Esophagus (tissue), 2 donors: ENCODE data around the gene TMTC2. TPM values are rescaled to one million over a fixed set of nuclear protein-coding genes. Genes with fewer than 3 reads are reported as not detected.

Source experiments
- H3K27ac ChIP-seq, 2 donors: one replicate each; pipeline ENCODE4 v1.5.1; 2013; ENCODE audit warnings: low read depth in 2 of 2, mild to moderate bottlenecking in 2 of 2, inconsistent platforms in 1 of 2, low read length in 1 of 2, moderate library complexity in 1 of 2
- H3K27me3 ChIP-seq, 2 donors: one replicate each; pipeline ENCODE4 v1.6.1; 2013; ENCODE audit warnings: low read length in 2 of 2, control low read depth in 1 of 2, mild to moderate bottlenecking in 1 of 2; ENCODE audit not compliant: insufficient read depth in 2 of 2, control insufficient read depth in 1 of 2
- H3K36me3 ChIP-seq, 2 donors: one replicate each; pipeline ENCODE4 v1.6.1; 2013; ENCODE audit warnings: low read length in 1 of 2; ENCODE audit not compliant: control insufficient read depth in 2 of 2, insufficient read depth in 2 of 2
- H3K4me1 ChIP-seq, 2 donors: one replicate each; pipeline ENCODE4 v1.6.1; 2013; ENCODE audit warnings: low read length in 1 of 2; ENCODE audit not compliant: control insufficient read depth in 2 of 2, insufficient read depth in 2 of 2
- H3K4me3 ChIP-seq, 2 donors: one replicate each; pipeline ENCODE4 v1.5.1; 2013; ENCODE audit warnings: low read length in 2 of 2, mild to moderate bottlenecking in 2 of 2, low read depth in 1 of 2, moderate library complexity in 1 of 2
- H3K9me3 ChIP-seq, 2 donors: one replicate each; pipeline ENCODE4 v1.6.1; 2013; ENCODE audit warnings: mild to moderate bottlenecking in 2 of 2, low read depth in 1 of 2, low read length in 1 of 2, moderate library complexity in 1 of 2; ENCODE audit not compliant: control insufficient read depth in 2 of 2, insufficient read depth in 1 of 2
- whole genome bisulfite sequencing, 2 donors: extraction: QIAGEN DNeasy Blood & Tissue Kit; methylation state at CpG; one replicate each; pipeline ENCODE4 v1.1.7; 2013; 5-methylcytosine and 5-hydroxymethylcytosine counted together
- polyA plus RNA-seq, 2 donors: library from polyadenylated mRNA; stranded (reverse); fragments of 200-250 nt; gene quantifications; one replicate each; pipeline ENCODE4 v1.2.3, GENCODE V29; 2013
- donor health status: healthy with polysubstance abuse.
- donor health status: Bipolar disorder and iron deficiency.

TMTC2 gene
- polyA plus RNA-seq, 2 donors: 7.4 to 10.5 TPM

- Histone ChIP-seq H3K27me3 (no peaks in the 10 kb centered on the region), H3K9me3 (no peaks in the 10 kb centered on the region), H3K4me1 (no peaks in the 10 kb centered on the region), H3K4me3 (no peak overlapping the region), H3K36me3 (no peaks in the 10 kb centered on the region), H3K27ac (no peak overlapping the region)
- 98% methylated on average over 1 of the region's 1 CpG for WGBS, 2 donors
These were observed 131.7 kb downstream of the TMTC2 start for GRCh38 chr12:82818271-82819035.

DNA sequence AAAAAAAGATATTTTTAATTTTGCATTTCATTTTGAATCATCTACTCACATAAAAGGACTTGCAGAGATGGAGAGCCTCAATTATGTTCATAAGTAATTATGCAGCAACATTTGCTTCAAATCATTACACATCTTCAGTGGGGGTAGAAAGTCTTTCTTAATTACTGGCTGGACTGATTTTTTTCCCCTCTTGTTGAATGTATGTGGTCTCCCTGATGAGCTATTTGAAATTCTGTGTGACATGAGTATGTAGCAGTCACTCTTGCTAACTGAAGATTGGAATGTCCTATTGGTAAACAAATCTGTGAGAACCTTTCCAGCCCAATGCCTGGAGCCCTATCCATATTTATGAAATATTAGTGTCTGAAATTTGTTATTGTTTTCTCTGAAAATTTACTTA is 139.8 kb downstream of the TMTC2 start:
- Histone ChIP-seq H3K36me3 (no peaks in the 10 kb centered on the region), H3K4me3 (no peak overlapping the region), H3K9me3 (no peaks in the 10 kb centered on the region), H3K4me1 (no peaks in the 10 kb centered on the region), H3K27ac (no peak overlapping the region), H3K27me3 (no peaks in the 10 kb centered on the region)

DNA sequence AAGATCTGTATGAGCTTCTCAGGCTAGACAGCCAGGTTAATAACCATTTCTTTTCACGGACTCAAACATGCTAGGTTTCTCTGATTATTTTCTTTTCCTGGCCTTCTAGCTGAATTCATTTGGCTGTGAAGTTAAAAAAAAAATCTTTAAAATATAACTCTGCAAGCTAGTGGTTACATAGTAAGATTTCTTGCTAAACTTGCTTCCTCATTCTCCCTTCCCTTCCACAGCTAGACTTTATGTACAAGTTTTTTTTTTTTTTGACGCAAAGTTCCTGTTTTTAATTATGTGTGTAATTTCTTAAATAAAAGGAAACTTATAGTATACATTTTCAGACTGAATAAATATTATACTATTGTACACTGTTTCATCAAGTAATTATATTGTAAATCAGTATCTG is 145.4 kb downstream of the TMTC2 start:
- no peaks in the 10 kb centered on the region for H3K4me1 ChIP-seq

DNA sequence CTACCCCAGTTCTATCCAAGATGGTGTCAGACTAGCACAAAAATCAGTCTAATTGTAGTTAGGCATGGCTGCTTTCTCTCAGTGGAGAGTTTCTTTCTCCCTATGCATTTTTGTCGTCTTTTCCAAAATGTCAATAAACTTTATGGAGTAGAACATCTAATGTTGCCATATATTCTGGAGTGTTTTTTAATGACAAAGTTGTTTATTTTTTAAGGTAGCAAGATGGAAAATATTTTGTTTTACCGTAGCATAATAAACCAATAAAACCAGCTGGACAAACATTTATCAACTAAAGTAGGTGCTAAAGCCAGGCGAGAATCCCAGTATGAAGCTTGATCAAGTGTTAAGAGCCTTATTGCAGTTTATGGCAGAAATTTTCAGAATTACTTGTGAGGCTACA is 146.3 kb downstream of the TMTC2 start:
- Histone ChIP-seq H3K36me3 (no peaks in the 10 kb centered on the region), H3K27me3 (no peaks in the 10 kb centered on the region), H3K4me1 (no peaks in the 10 kb centered on the region), H3K27ac (no peak overlapping the region), H3K9me3 (no peaks in the 10 kb centered on the region), H3K4me3 (no peak overlapping the region)
- 81 to 88% methylated on average over 3 of the region's 3 CpGs for WGBS, 2 donors

More for the DNA sequence above, 145.4 kb downstream of the TMTC2 start:
- Histone ChIP-seq H3K4me3 (no peak overlapping the region), H3K27ac (no peak overlapping the region), H3K36me3 (no peaks in the 10 kb centered on the region), H3K27me3 (no peaks in the 10 kb centered on the region), H3K9me3 (no peaks in the 10 kb centered on the region)
- WGBS, 2 donors: 79 to 89% methylated on average over 2 of the region's 2 CpGs

DNA sequence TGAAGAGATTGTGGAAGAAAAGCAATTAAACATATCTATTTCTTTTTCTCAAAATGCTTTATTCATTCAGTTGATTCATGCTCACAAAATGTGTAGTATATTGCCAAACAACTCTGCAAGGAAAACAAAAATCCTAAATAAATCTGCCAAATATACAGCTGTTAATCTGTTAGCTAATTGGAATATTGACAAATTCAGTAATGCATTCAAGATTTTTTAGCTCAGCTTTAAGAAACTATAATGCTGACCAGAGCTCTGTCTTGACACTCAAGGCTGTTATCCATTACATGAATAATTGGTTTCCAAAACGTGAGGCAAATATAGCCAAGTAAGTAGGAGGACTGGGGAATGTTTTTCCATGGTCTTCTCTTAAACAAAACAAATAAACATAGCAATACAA is 146.8 kb downstream of the TMTC2 start:
- Histone ChIP-seq H3K36me3 (no peaks in the 10 kb centered on the region), H3K4me3 (no peak overlapping the region), H3K27ac (no peak overlapping the region), H3K27me3 (no peaks in the 10 kb centered on the region), H3K9me3 (no peaks in the 10 kb centered on the region), H3K4me1 (no peaks in the 10 kb centered on the region)
- WGBS, 2 donors: 32 to 53% methylated on average over 1 of the region's 1 CpG

DNA sequence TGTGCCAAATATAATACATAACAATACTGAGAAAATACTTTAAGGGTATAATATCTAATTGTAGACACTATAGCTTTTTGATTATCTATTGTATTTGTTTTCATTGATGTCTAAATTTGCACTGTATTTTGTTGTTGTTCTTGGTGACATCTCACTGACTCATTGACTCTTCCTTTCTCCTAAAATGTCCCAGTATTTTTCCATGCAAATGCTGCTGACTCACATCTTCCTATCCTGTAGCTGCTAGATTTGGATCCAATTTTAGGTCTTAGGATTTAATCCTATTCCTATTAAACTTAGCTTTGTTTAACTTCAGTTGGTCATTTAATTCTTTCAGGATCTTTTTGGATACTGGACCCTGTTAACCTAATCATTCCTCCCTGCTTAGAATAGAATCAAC is 148.5 kb downstream of the TMTC2 start:
- Histone ChIP-seq H3K9me3 (no peaks in the 10 kb centered on the region), H3K4me1 (no peaks in the 10 kb centered on the region), H3K27ac (no peak overlapping the region), H3K4me3 (no peak overlapping the region), H3K36me3 (no peaks in the 10 kb centered on the region), H3K27me3 (no peaks in the 10 kb centered on the region)

GRCh38 chr12:82838131-82838551 is 151.4 kb downstream of the TMTC2 start:
- 71 to 77% methylated on average over 1 of the region's 1 CpG for whole genome bisulfite sequencing, 2 donors
- no peaks in the 10 kb centered on the region for H3K9me3 ChIP-seq
- H3K4me3 ChIP-seq: no peak overlapping the region
- H3K4me1 ChIP-seq: no peaks in the 10 kb centered on the region
- no peaks in the 10 kb centered on the region for H3K27me3 ChIP-seq
- no peaks in the 10 kb centered on the region for H3K36me3 ChIP-seq
- no peak overlapping the region for H3K27ac ChIP-seq

- Histone ChIP-seq H3K27ac (no peak overlapping the region), H3K4me1 (no peaks in the 10 kb centered on the region), H3K4me3 (no peak overlapping the region), H3K36me3 (no peaks in the 10 kb centered on the region), H3K9me3 (no peaks in the 10 kb centered on the region), H3K27me3 (no peaks in the 10 kb centered on the region)
- 92 to 96% methylated on average over 1 of the region's 1 CpG for WGBS, 2 donors
These were observed 152.1 kb downstream of the TMTC2 start for GRCh38 chr12:82838827-82839226.

- 86 to 89% methylated on average over 4 of the region's 4 CpGs for WGBS, 2 donors
- Histone ChIP-seq H3K4me3 (no peak overlapping the region), H3K36me3 (no peaks in the 10 kb centered on the region), H3K27ac (no peak overlapping the region), H3K9me3 (no peaks in the 10 kb centered on the region), H3K4me1 (no peaks in the 10 kb centered on the region), H3K27me3 (no peaks in the 10 kb centered on the region)
These were observed 153.1 kb downstream of the TMTC2 start for GRCh38 chr12:82839796-82840195.

DNA sequence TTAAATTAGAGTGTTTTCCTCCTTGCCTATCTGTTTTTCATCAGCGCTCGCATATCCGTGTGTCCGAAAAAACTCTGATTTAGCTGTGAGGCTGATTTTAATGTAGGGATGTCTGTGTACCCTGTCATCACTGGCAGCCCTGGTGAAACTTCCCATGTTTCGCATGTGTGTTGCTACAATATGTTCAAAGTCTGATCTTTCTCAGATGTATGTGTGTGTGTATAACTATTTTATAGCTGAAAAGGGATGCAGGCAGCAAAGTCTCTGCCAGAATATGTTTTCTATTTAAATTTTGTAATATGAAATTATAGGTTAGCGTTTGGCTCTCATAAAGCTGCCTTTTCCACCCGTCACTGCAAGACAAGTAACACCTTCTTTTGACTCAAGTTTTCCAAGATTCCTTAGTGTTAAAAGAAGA is 154.8 kb downstream of the TMTC2 start:
- H3K9me3 ChIP-seq: no peaks in the 10 kb centered on the region
- 91% methylated on average over 7 of the region's 7 CpGs for WGBS, 2 donors
- no peaks in the 10 kb centered on the region for H3K36me3 ChIP-seq
- no peak overlapping the region for H3K27ac ChIP-seq
- no peaks in the 10 kb centered on the region for H3K27me3 ChIP-seq
- H3K4me1 ChIP-seq: no peaks in the 10 kb centered on the region
- H3K4me3 ChIP-seq: no peak overlapping the region
